ENCODE data around the gene MSX1. TPM values are rescaled to one million over a fixed set of nuclear protein-coding genes. Genes with fewer than 3 reads are reported as not detected.

The MSX1 gene
- total and polyA plus RNA-seq, 2 of the 13 experiments (the other 11 are each of a cell fraction or from before 2014, with no cell fraction given), result 12.1 to 14.9 TPM

- H3K4me1 ChIP-seq (ENCODE audit: insufficient read depth, low read length), result peaks cover 6% of the 10 kb centered on the region
- 74% methylated on average over 55 of the region's 61 CpGs for WGBS (ENCODE audit: low lambda C conversion rate)
- in situ Hi-C loops (cut with HindIII; ENCODE audit: extremely low pct_ligation_motif_present, low pct_unique_long_range_greater_than_20kb) (loop anchor here (5.0 kb wide), 1 partner anchor 164 kb away; no protein-coding TSS in a partner anchor), intact Hi-C loops (cut with micrococcal nuclease; ENCODE audit: unreplicated experiment) (no loop called here)
- H3K27me3 ChIP-seq (ENCODE audit: control insufficient read depth in 1 of 2, insufficient read depth in 2 of 2, low read length in 2 of 2), result peaks cover 2 to 5% of the 10 kb centered on the region in 2 experiments; a peak in 2 of 5 replicates
- no peak overlapping the region for H3K4me3 ChIP-seq (replicated peaks in 1 of 3; ENCODE audit: insufficient read depth in 1 of 3, low read depth in 2 of 3, low read length in 3 of 3)
- no TSS peak for BruUV-seq (replicated peaks)
- no peak overlapping the region for H3K4me2 ChIP-seq (ENCODE audit: low read depth, low read length)
- peaks cover 11% of the 10 kb centered on the region for H3K79me2 ChIP-seq (ENCODE audit: insufficient read depth, low read length)
- no peak for DNase-seq (ENCODE audit: low spot score)
- H3K36me3 ChIP-seq (replicated peaks in 1 of 2; ENCODE audit: control insufficient read depth in 1 of 2, insufficient read depth in 2 of 2, low read length in 2 of 2), result no peaks in the 10 kb centered on the region
- no peaks in the 10 kb centered on the region for H3K9me3 ChIP-seq (ENCODE audit: low read length)
- no peak overlapping the region for H2AFZ ChIP-seq (ENCODE audit: low read length)
- H4K20me1 ChIP-seq (ENCODE audit: insufficient read depth, low read length), result 0 out of 2 replicates have a peak, but pooled peaks cover 4% of the 10 kb centered on the region
- ChIA-PET CTCF (ENCODE audit: low intra/inter-chr PET ratio, low total read pairs) (no interaction called here), POLR2A (no interaction called here)
- ATAC-seq, result no peak
- no peak overlapping the region for H3K9ac ChIP-seq (ENCODE audit: insufficient read depth, low read depth, low read length)
- no peak overlapping the region for H3K27ac ChIP-seq (ENCODE audit: extremely low read length, insufficient read depth, low read length)
- no peak for FAIRE-seq
- TF ChIP-seq, protein P1, sequence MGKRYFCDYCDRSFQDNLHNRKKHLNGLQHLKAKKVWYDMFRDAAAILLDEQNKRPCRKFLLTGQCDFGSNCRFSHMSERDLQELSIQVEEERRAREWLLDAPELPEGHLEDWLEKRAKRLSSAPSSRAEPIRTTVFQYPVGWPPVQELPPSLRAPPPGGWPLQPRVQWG (CRISPR knock-in tag; IDR thresholded peaks at IDR 0.05; ENCODE audit: borderline replicate concordance, low read depth), result no peak
- no peak for TF ChIP-seq ZSCAN29 (CRISPR knock-in tag; conservative IDR thresholded peaks at IDR 0.05)
- TF ChIP-seq PHB2 (IDR thresholded peaks at IDR 0.05; ENCODE audit: partially characterized antibody), result no peak
- no peak for TF ChIP-seq HMGA1 (CRISPR knock-in tag; conservative IDR thresholded peaks at IDR 0.05)
- TF ChIP-seq TAF15 (IDR thresholded peaks at IDR 0.05; ENCODE audit: low read depth, low read length, poor library complexity, severe bottlenecking), result no peak
- no peak for TF ChIP-seq DBP (CRISPR knock-in tag; IDR thresholded peaks at IDR 0.05; ENCODE audit: not compliant biosample characterization)
- no peak for TF ChIP-seq RAD51 (IDR thresholded peaks at IDR 0.05; ENCODE audit: borderline replicate concordance)
- TF ChIP-seq, protein P2, sequence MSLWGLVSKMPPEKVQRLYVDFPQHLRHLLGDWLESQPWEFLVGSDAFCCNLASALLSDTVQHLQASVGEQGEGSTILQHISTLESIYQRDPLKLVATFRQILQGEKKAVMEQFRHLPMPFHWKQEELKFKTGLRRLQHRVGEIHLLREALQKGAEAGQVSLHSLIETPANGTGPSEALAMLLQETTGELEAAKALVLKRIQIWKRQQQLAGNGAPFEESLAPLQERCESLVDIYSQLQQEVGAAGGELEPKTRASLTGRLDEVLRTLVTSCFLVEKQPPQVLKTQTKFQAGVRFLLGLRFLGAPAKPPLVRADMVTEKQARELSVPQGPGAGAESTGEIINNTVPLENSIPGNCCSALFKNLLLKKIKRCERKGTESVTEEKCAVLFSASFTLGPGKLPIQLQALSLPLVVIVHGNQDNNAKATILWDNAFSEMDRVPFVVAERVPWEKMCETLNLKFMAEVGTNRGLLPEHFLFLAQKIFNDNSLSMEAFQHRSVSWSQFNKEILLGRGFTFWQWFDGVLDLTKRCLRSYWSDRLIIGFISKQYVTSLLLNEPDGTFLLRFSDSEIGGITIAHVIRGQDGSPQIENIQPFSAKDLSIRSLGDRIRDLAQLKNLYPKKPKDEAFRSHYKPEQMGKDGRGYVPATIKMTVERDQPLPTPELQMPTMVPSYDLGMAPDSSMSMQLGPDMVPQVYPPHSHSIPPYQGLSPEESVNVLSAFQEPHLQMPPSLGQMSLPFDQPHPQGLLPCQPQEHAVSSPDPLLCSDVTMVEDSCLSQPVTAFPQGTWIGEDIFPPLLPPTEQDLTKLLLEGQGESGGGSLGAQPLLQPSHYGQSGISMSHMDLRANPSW (CRISPR knock-in tag; IDR thresholded peaks at IDR 0.05; ENCODE audit: borderline replicate concordance), result no peak
- no peak for TF ChIP-seq RFXAP (CRISPR knock-in tag; IDR thresholded peaks at IDR 0.05; ENCODE audit: borderline replicate concordance)
- TF ChIP-seq, protein P3, sequence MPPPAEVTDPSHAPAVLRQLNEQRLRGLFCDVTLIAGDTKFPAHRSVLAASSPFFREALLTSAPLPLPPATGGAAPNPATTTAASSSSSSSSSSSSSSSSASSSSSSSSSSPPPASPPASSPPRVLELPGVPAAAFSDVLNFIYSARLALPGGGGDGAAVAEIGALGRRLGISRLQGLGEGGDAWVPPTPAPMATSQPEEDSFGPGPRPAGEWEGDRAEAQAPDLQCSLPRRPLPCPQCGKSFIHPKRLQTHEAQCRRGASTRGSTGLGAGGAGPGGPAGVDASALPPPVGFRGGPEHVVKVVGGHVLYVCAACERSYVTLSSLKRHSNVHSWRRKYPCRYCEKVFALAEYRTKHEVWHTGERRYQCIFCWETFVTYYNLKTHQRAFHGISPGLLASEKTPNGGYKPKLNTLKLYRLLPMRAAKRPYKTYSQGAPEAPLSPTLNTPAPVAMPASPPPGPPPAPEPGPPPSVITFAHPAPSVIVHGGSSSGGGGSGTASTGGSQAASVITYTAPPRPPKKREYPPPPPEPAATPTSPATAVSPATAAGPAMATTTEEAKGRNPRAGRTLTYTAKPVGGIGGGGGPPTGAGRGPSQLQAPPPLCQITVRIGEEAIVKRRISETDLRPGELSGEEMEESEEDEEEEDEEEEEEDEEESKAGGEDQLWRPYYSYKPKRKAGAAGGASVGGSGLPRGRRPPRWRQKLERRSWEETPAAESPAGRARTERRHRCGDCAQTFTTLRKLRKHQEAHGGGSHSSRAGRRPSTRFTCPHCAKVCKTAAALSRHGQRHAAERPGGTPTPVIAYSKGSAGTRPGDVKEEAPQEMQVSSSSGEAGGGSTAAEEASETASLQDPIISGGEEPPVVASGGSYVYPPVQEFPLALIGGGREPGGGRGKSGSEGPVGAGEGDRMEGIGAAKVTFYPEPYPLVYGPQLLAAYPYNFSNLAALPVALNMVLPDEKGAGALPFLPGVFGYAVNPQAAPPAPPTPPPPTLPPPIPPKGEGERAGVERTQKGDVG (CRISPR knock-in tag; IDR thresholded peaks at IDR 0.05; ENCODE audit: borderline replicate concordance), result no peak
- no peak for TF ChIP-seq BCL6 (CRISPR knock-in tag; IDR thresholded peaks at IDR 0.05)
- TF ChIP-seq ZNF574 (CRISPR knock-in tag; IDR thresholded peaks at IDR 0.05), result no peak
These were observed 3.1 kb upstream of the MSX1 start for GRCh38 chr4:4856071-4857000.
